DOHH2 (cell line): Measurements from ENCODE around the gene KIF7.

Experiments used
- H3F3A ChIP-seq: fragments of 200-600 bp; sonication (generic), shearing (Covaris generic); 2 replicates; pipeline ENCODE4 v1.6.0; 2016; ENCODE audit warnings: antibody characterized with exemption, mild to moderate bottlenecking; ENCODE audit not compliant: control insufficient read depth, insufficient read depth
- H3K27ac ChIP-seq: fragments of 200-600 bp; sonication (generic); 2 replicates; pipeline ENCODE4 v1.5.1; 2014; ENCODE audit warnings: low read depth, mild to moderate bottlenecking, low read length, moderate library complexity
- H3K27me3 ChIP-seq: fragments of 200-600 bp; sonication (generic); 2 replicates; pipeline ENCODE4 v1.6.1; 2014; ENCODE audit warnings: mild to moderate bottlenecking, low read length, mixed read lengths; ENCODE audit not compliant: control insufficient read depth
- H3K36me3 ChIP-seq: fragments of 200-600 bp; sonication (generic); 2 replicates; pipeline ENCODE4 v1.6.1; 2014; ENCODE audit warnings: mild to moderate bottlenecking, low read length, moderate library complexity, mixed read lengths; ENCODE audit not compliant: control insufficient read depth
- H3K4me1 ChIP-seq: fragments of 200-600 bp; sonication (generic); 2 replicates; pipeline ENCODE4 v1.6.1; 2014; ENCODE audit warnings: mild to moderate bottlenecking, low read length, mixed read lengths; ENCODE audit not compliant: control insufficient read depth
- H3K4me2 ChIP-seq: fragments of 200-600 bp; sonication (generic); 2 replicates; pipeline ENCODE4 v1.6.0; 2014; ENCODE audit warnings: mild to moderate bottlenecking, low read length, moderate library complexity
- H3K4me3 ChIP-seq: fragments of 200-600 bp; sonication (generic); 2 replicates; pipeline ENCODE4 v1.5.1; 2014; ENCODE audit warnings: mild to moderate bottlenecking, low read length, mixed read lengths
- H3K79me2 ChIP-seq: fragments of 200-600 bp; sonication (generic); 2 replicates; pipeline ENCODE4 v1.6.1; 2014; ENCODE audit warnings: mild to moderate bottlenecking, low read length, mixed read lengths; ENCODE audit not compliant: control insufficient read depth
- H3K9me2 ChIP-seq: fragments of 200-600 bp; sonication (generic); replicated peaks from 2 replicates; pipeline ENCODE4 v1.6.1; 2014; ENCODE audit warnings: mild to moderate bottlenecking, low read length, mixed read lengths; ENCODE audit not compliant: control insufficient read depth
- H3K9me3 ChIP-seq: fragments of 200-600 bp; sonication (generic); 2 replicates; pipeline ENCODE4 v1.6.1; 2014; ENCODE audit warnings: antibody characterized with exemption, low read length, mixed read lengths; ENCODE audit not compliant: control insufficient read depth, insufficient read depth
- H4K20me1 ChIP-seq: fragments of 200-600 bp; sonication (generic); 2 replicates; pipeline ENCODE4 v1.6.0; 2014; ENCODE audit warnings: low read depth, mild to moderate bottlenecking, antibody characterized with exemption, low read length, moderate library complexity; ENCODE audit not compliant: control insufficient read depth, insufficient read depth
- CTCF ChIP-seq: fragments of 200-600 bp; sonication (generic); IDR thresholded peaks from one replicate; pipeline ENCODE4 v1.5.1; 2014; ENCODE audit warnings: antibody characterized with exemption, mild to moderate bottlenecking, low read depth, low read length; ENCODE audit not compliant: poor library complexity, severe bottlenecking
- EZH2phosphoT487 ChIP-seq: fragments of 200-600 bp; sonication (generic); IDR thresholded peaks from 2 replicates; pipeline ENCODE4 v1.6.1; 2017; ENCODE audit warnings: borderline replicate concordance, mild to moderate bottlenecking, antibody characterized with exemption, low read length, moderate library complexity, mixed read lengths

The KIF7 gene

DNA sequence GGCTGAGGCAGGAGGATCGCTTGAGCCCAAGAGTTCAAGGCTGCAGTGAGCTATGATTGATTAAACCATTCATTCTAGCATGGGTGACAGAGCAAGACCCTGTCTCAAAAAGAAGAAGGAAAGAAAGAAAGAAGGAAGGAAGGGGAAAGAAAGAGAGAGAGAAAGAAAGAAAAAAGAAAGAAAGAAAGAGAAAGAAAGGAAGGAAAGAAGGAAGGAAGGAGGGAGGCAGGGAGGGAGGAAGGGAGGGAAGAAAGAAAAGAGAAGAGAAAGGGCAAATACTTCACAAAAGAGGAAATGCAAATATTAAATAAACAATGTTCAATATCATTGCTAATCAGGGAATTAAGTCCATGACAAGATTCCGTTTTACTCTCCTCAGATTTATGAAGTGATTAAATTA lies 4.0 kb upstream of the KIF7 start:
- Histone ChIP-seq H3K4me2 (no peak overlapping the region), H3F3A (no peaks in the 10 kb centered on the region), H4K20me1 (no peaks in the 10 kb centered on the region), H3K4me3 (no peak overlapping the region), H3K9me2 (no peaks in the 10 kb centered on the region), H3K27me3 (peaks cover 35% of the 10 kb centered on the region), H3K27ac (no peak overlapping the region), H3K9me3 (no peaks in the 10 kb centered on the region), H3K4me1 (no peaks in the 10 kb centered on the region), H3K36me3 (no peaks in the 10 kb centered on the region), H3K79me2 (no peaks in the 10 kb centered on the region)
- TF ChIP-seq CTCF (no peak), EZH2phosphoT487 (no peak)

- H3K4me3 ChIP-seq = no peak overlapping the region
- H3K27me3 ChIP-seq = peaks cover 42% of the 10 kb centered on the region
- H3K9me2 ChIP-seq = no peaks in the 10 kb centered on the region
- H3K4me1 ChIP-seq = no peaks in the 10 kb centered on the region
- TF ChIP-seq EZH2phosphoT487 (no peak), CTCF (no peak)
- H3F3A ChIP-seq = no peaks in the 10 kb centered on the region
- H3K9me3 ChIP-seq = no peaks in the 10 kb centered on the region
- no peak overlapping the region for H3K27ac ChIP-seq
- no peaks in the 10 kb centered on the region for H3K36me3 ChIP-seq
- no peaks in the 10 kb centered on the region for H3K79me2 ChIP-seq
- H4K20me1 ChIP-seq = no peaks in the 10 kb centered on the region
- H3K4me2 ChIP-seq = no peak overlapping the region
Observed at GRCh38 chr15:89657686-89658200, 2.5 kb upstream of the KIF7 start.

- TF ChIP-seq CTCF = no peak
- TF ChIP-seq EZH2phosphoT487 = no peak
- no peaks in the 10 kb centered on the region for H4K20me1 ChIP-seq
- no peak overlapping the region for H3K27ac ChIP-seq
- H3K9me3 ChIP-seq = no peaks in the 10 kb centered on the region
- peaks cover 42% of the 10 kb centered on the region for H3K27me3 ChIP-seq
- H3F3A ChIP-seq = no peaks in the 10 kb centered on the region
- no peaks in the 10 kb centered on the region for H3K79me2 ChIP-seq
- H3K36me3 ChIP-seq = no peaks in the 10 kb centered on the region
- no peaks in the 10 kb centered on the region for H3K9me2 ChIP-seq
- no peak overlapping the region for H3K4me2 ChIP-seq
- H3K4me3 ChIP-seq = no peak overlapping the region
- no peaks in the 10 kb centered on the region for H3K4me1 ChIP-seq
Observed at GRCh38 chr15:89656116-89656815, 999 bp upstream of the KIF7 start.
